GM12891 (cell line): ENCODE data around the gene TENT5C.

Experiments used
- POLR2A ChIP-seq: IDR thresholded peaks from 2 replicates; pipeline ENCODE4 v1.6.1; 2011; ENCODE audit warnings: low read depth, low read length, control low read depth
- POLR2AphosphoS5 ChIP-seq: IDR thresholded peaks from 2 replicates; pipeline ENCODE4 v1.6.1; 2011; ENCODE audit warnings: low read depth, low read length, control low read depth
- TAF1 ChIP-seq: IDR thresholded peaks from 2 replicates; pipeline ENCODE4 v1.6.1; 2011; ENCODE audit warnings: low read depth, low read length, control low read depth

GRCh38 chr1:117621316-117621715, 15.5 kb downstream of the TENT5C start:
- TF ChIP-seq POLR2AphosphoS5 (no peak), POLR2A (no peak), TAF1 (no peak)
